Natural killer cell treated with Interleukin-12 subunit alpha and Interleukin-12 subunit beta and Interleukin-15 and Interleukin-18, amount 100 ng/mL, for 72 hours (primary cell): Measurements from ENCODE around the gene CSNK2A3. TPM values are rescaled to one million over a fixed set of nuclear protein-coding genes. Genes with fewer than 3 reads are reported as not detected.
"Not testable (repeated sequence)": the region's sequence is repeated elsewhere in the genome, so short reads cannot be mapped to it uniquely, and the experiment has no call there.

Source experiments
- ATAC-seq, 2 donors: fragments of 150-1000 bp; cut with Tn5 transposase in 1 of 2; sonication (Bioruptor Pico), chemical (Tn5 transposase) in 1 of 2; 2 replicates each; pipeline ENCODE4 v1.10.0; 2021
- DNase-seq: peaks from one replicate; pipeline ENCODE4 v3.0.0; 2022; ENCODE audit warnings: low spot score
- H3K27ac Mint-ChIP-seq, 2 donors: 1 replicate in 1 of 2; 2 replicates in 1 of 2; pipeline ENCODE4 v1.8.0; 2022; ENCODE audit warnings: mixed read lengths in 2 of 2, mild to moderate bottlenecking in 1 of 2, moderate library complexity in 1 of 2
- H3K27me3 Mint-ChIP-seq, 2 donors: 1 replicate in 1 of 2; 2 replicates in 1 of 2; pipeline ENCODE4 v1.8.0; 2022; ENCODE audit warnings: mixed read lengths in 2 of 2
- H3K36me3 Mint-ChIP-seq: one replicate; pipeline ENCODE4 v1.8.0; 2022; ENCODE audit warnings: mixed read lengths
- H3K4me1 Mint-ChIP-seq, 2 donors: 1 replicate in 1 of 2; 2 replicates in 1 of 2; pipeline ENCODE4 v1.8.0; 2022; ENCODE audit warnings: low read depth in 2 of 2, mixed read lengths in 2 of 2, mild to moderate bottlenecking in 1 of 2
- H3K4me3 Mint-ChIP-seq: one replicate; pipeline ENCODE4 v1.8.0; 2022; ENCODE audit warnings: mixed read lengths
- H3K9me3 Mint-ChIP-seq: 2 replicates; pipeline ENCODE4 v1.8.0; 2022; ENCODE audit warnings: mixed read lengths
- total RNA-seq, 2 donors: library from RNA; stranded (reverse); gene quantifications; one replicate each; pipeline ENCODE4 v1.2.3, GENCODE V29; 2022

CSNK2A3 gene
- total RNA-seq, 2 donors from 2014 or later: not detected

DNA sequence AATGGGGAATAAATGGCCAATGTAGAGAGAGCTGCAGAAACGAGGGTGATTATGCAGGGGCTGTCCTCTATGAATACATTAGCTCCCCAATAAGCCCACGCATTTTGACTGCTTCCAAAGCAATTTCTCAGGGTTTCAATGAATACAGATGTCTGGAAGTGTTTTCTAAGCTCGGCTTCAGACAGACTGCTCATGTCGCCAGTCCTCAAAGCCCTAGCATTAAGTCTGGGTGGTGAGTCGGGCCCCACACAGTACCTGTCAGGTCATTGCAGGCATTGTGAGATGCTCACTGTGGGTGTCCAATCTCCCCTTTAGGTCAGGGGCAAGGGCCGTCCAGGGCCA is 17.9 kb upstream of the CSNK2A3 start:
- H3K4me1 Mint-ChIP-seq: no peaks in the 10 kb centered on the region
- no peaks in the 10 kb centered on the region for H3K9me3 Mint-ChIP-seq
- H3K27me3 Mint-ChIP-seq: peaks cover 6 to 10% of the 10 kb centered on the region in 2 donors
- no peak overlapping the region for H3K27ac Mint-ChIP-seq
- DNase-seq (no peak), ATAC-seq (no peak)
- no peaks in the 10 kb centered on the region for H3K36me3 Mint-ChIP-seq
- no peak overlapping the region for H3K4me3 Mint-ChIP-seq

DNA sequence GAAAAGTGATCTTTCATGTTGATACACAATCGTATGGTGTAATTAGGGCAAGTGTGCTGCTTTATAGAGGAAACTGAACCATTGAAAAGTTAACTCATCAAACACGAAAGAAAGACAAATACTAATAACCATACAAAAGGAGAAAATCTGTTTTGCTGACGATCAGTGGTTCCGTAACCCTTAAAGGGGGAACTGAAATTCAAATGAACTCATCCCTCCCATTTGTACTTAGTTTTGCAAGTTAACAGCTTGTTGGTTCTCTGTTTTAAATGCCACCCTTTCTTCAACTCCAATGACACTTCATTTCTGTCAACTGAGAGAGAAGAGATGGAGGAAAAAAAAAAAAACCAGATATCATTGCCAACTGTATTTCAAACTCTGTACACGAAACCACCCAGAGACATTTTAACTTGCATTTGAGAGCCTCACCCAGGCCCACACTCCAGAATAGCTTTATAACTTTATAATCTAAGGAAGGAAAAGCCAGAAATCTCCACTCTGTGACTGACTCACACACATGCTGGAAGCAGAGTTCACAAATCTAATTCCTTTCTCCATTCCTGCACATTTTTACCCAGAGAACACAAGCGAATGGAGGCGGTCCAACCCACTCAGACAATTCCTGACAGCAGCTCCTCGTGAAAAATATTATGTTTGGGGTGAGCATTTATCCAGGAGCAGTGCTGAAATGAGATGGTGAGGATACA is 17.4 kb upstream of the CSNK2A3 start:
- H3K27me3 Mint-ChIP-seq: peaks cover 6 to 10% of the 10 kb centered on the region in 2 donors
- no peak overlapping the region for H3K4me3 Mint-ChIP-seq
- no peaks in the 10 kb centered on the region for H3K36me3 Mint-ChIP-seq
- ATAC-seq (no peak), DNase-seq (no peak)
- no peak overlapping the region for H3K27ac Mint-ChIP-seq
- no peaks in the 10 kb centered on the region for H3K9me3 Mint-ChIP-seq
- no peaks in the 10 kb centered on the region for H3K4me1 Mint-ChIP-seq

DNA sequence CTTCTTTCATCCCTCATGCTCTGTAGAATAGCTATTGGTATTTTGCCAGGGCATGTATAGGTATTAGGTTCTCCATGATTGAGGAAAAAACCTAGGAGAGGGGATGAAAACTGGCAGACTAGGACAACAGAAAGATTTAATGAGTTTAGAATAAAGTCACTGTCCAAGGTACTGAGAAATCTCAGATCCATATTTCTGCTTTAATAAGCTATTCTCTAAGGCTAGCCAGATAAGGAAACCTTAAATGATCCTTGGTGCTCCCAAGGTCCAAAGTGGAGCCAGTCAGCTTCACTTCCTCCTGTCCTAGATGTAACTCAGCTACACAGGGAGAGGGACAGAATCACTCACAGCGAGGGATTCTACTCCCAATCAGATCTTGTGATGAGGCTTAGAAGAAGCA is 13.7 kb upstream of the CSNK2A3 start:
- Mint-ChIP-seq H3K4me1 (no peaks in the 10 kb centered on the region), H3K36me3 (no peaks in the 10 kb centered on the region), H3K9me3 (no peaks in the 10 kb centered on the region), H3K4me3 (no peak overlapping the region), H3K27me3 (peaks cover 10 to 33% of the 10 kb centered on the region in 2 donors), H3K27ac (no peak overlapping the region)
- ATAC-seq: no peak
- DNase-seq: no peak

DNA sequence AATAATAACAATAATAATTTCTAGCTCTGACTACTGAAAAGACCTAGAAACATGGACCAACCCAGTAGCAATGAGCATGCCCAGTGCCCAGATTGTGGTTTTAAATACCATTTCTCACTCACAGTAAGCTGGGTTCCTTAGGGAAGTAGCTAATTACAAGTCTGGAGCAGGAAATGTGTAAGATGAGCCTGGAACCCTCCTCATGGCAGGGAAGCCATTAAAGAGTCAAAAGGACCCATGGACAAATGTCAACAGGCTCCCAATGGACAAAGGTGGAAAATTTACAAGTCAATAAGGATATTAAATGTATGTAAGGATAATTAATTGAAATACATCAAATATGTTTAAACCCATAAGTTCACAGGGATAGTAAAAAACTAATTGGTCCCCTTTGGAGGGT is 10.6 kb upstream of the CSNK2A3 start:
- DNase-seq (no peak), ATAC-seq (no peak)
- H3K27ac Mint-ChIP-seq: no peak overlapping the region
- H3K36me3 Mint-ChIP-seq: no peaks in the 10 kb centered on the region
- H3K27me3 Mint-ChIP-seq: peaks cover 9 to 40% of the 10 kb centered on the region in 2 donors
- H3K4me1 Mint-ChIP-seq: no peaks in the 10 kb centered on the region
- no peak overlapping the region for H3K4me3 Mint-ChIP-seq
- H3K9me3 Mint-ChIP-seq: no peaks in the 10 kb centered on the region

DNA sequence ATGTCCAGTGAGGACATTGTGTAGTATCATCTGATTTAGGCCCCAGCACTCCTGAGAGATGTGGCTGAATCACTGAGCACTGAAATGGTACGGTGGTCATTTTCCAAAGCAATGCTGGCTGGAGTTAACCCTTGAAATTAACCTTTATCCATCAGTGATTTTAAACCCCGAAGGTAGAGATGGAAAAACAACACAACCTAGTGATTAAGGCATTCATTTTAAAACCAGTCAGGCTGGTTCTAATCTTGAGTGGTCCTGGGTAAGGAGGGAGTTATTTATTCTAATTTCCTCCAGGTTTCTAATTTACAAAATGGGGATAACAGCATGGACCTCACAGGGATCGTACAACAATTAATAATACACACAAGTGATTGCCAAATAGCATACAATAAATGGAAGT is 6.6 kb upstream of the CSNK2A3 start:
- Mint-ChIP-seq H3K9me3 (no peaks in the 10 kb centered on the region), H3K4me1 (no peaks in the 10 kb centered on the region), H3K27me3 (peaks cover 20 to 67% of the 10 kb centered on the region in 2 donors), H3K36me3 (no peaks in the 10 kb centered on the region), H3K4me3 (no peak overlapping the region), H3K27ac (no peak overlapping the region)
- no peak for DNase-seq
- ATAC-seq: no peak

DNA sequence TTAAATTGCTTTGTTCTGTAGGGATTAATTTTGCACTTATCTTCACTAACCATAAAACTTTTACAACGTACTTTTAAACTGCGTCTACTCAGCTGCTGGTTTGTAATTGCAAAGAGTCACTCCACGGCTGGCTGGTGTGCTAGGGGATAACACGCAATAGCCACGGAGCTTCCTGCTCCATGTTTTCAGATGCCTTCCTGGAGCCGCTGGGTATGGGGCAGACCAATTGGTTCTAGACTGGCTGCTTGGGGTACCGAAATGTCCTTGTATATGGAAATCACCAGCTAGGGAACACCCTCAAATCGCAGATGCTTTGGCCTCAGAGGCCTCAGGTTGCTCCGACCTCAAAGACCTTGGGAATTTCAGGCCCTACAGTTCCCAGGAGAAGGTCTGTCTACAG is 3.8 kb upstream of the CSNK2A3 start:
- DNase-seq: no peak
- Mint-ChIP-seq H3K4me1 (no peaks in the 10 kb centered on the region), H3K27ac (no peak overlapping the region), H3K4me3 (no peak overlapping the region), H3K9me3 (no peaks in the 10 kb centered on the region), H3K27me3 (peaks cover 18 to 46% of the 10 kb centered on the region in 2 donors), H3K36me3 (no peaks in the 10 kb centered on the region)
- ATAC-seq: no peak

DNA sequence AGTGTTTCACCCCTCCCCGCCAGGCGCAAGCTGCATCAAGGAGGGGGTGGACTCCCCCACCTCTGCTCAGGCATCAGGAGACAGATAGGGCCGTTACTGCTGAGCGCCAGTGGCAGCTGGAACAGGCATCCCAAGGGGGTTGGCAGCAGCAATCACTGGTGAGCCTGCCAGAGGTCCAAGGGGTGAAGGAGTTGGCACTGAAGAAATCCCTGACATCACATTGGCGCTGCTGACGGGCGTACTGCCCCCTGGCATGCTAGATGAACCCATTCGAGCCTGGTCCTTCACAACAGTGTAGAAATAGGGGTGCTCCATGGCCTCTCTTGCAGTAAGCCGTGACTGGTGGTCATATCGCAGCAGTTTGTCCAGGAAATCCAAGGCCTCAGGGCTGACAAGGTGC is 1.2 kb downstream of the CSNK2A3 start:
- not testable (repeated sequence) for DNase-seq, H3K27ac Mint-ChIP-seq, H3K4me3 Mint-ChIP-seq, ATAC-seq, H3K4me1 Mint-ChIP-seq, H3K9me3 Mint-ChIP-seq, H3K36me3 Mint-ChIP-seq
- peaks cover 11% of the 10 kb centered on the region in 2 donors for H3K27me3 Mint-ChIP-seq

DNA sequence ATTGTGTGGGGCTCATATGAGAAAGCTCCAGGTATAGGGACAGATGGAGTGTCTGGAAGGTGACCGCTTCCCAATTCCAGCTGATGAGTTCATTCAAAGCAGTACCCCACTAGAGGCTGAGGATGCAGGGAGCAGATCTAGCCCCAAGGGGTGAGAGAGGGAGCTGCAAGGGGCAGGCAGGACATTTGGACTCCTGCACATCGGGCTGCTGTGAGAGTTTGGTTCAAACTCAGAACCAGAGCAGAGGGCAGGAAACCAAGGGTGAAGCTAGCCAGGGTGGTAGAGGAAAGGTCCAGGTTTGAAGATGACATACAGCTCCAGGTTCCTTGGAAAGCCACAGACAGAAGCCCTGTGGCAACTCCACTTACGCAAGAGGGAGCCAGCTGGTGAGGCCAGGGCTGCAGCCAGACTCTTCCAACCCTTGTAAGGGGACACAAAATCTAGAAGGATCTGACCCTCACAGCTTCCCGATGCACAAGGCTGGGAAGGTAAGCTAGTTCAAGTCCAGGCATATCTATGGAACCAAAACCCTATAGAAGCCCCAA is 1.9 kb downstream of the CSNK2A3 start:
- no peaks in the 10 kb centered on the region for H3K36me3 Mint-ChIP-seq
- H3K27ac Mint-ChIP-seq: no peak overlapping the region
- H3K27me3 Mint-ChIP-seq: peaks cover 11% of the 10 kb centered on the region in 2 donors
- DNase-seq (no peak), ATAC-seq (no peak)
- no peak overlapping the region for H3K4me3 Mint-ChIP-seq
- H3K9me3 Mint-ChIP-seq: no peaks in the 10 kb centered on the region
- no peaks in the 10 kb centered on the region for H3K4me1 Mint-ChIP-seq

DNA sequence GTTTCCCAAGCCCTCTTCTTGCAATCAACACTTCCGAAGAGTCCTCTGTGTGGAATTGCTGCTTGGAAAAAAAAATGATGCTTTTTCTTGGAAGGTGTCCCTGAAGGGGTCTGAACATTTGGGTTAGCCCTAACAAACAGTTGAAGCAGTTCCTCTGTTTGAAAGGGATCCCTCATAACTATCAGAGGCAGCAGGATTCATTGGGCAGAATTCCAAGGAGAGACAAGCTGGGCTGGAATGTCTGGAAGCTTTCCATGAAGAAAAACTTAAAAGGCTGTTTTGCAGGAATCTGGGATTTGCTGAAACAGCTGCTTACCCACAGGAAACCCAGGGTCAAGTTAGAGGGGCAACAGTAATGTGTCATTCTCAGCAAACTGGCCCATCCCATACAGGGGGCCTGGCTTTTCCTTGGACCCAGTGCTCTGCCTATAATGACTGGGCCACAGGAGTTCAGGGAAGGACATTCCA is 3.1 kb downstream of the CSNK2A3 start:
- ATAC-seq: no peak
- no peak overlapping the region for H3K4me3 Mint-ChIP-seq
- no peak for DNase-seq
- H3K27ac Mint-ChIP-seq: no peak overlapping the region
- peaks cover 9 to 11% of the 10 kb centered on the region in 2 donors for H3K27me3 Mint-ChIP-seq
- no peaks in the 10 kb centered on the region for H3K4me1 Mint-ChIP-seq
- H3K9me3 Mint-ChIP-seq: no peaks in the 10 kb centered on the region
- H3K36me3 Mint-ChIP-seq: no peaks in the 10 kb centered on the region

DNA sequence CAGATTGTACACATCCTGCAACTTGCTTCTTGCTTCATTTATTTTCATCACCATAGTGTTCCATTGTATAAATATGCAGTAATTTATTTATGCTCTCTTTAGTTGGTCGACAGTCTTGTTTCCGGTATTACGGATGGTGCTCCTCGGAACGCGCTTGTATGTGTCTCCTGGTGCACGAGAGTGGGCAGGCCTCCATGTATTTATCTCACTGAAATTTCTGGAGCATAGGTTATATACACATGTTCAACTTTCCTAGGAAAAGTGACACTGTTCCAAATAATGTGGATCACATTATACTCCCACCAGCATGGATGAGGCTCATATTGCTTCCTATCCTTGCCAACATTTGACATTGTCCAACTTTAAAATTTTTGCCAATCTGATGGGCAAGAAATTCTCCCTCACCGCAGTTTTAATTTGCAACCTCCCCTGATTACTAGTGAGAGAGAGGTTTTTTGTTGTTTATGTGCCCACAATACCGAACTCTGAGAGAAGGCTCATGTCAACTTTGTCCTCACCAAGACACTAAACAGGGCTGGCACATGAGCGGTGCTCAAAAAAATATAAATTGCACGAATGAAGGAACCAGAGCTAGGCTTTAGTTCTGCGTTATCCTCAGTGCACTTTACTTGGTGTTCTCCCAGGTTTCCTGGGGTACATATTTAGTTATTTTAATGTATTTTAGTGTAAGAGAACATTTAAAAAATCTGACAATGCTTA is 3.8 kb downstream of the CSNK2A3 start:
- Mint-ChIP-seq H3K27me3 (peaks cover 6 to 8% of the 10 kb centered on the region in 2 donors), H3K4me1 (no peaks in the 10 kb centered on the region), H3K27ac (no peak overlapping the region), H3K4me3 (no peak overlapping the region), H3K36me3 (no peaks in the 10 kb centered on the region), H3K9me3 (no peaks in the 10 kb centered on the region)
- DNase-seq (no peak), ATAC-seq (no peak)

DNA sequence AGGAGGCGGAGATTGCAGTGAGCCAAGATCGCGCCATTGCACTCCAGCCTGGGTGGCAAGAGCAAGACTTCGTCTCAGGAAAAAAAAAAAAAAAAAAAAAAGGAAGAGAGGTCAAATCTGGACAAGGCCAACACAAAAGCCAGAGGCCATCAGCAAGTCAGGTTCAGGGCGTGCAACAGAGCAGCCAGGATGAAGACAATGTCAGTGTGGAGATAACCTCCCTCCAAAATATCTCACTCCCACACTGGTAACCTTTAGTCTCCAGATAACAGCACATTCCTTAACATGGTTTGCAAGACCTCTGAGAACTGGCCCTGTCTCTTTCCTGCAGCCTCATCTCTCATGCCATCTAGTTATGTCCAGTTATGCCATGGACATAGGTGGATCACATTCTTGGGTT is 4.7 kb downstream of the CSNK2A3 start:
- H3K27me3 Mint-ChIP-seq: peaks cover 6 to 11% of the 10 kb centered on the region in 2 donors
- H3K9me3 Mint-ChIP-seq: no peaks in the 10 kb centered on the region
- H3K4me3 Mint-ChIP-seq: no peak overlapping the region
- ATAC-seq: no peak
- no peak for DNase-seq
- H3K27ac Mint-ChIP-seq: no peak overlapping the region
- H3K4me1 Mint-ChIP-seq: no peaks in the 10 kb centered on the region
- no peaks in the 10 kb centered on the region for H3K36me3 Mint-ChIP-seq

DNA sequence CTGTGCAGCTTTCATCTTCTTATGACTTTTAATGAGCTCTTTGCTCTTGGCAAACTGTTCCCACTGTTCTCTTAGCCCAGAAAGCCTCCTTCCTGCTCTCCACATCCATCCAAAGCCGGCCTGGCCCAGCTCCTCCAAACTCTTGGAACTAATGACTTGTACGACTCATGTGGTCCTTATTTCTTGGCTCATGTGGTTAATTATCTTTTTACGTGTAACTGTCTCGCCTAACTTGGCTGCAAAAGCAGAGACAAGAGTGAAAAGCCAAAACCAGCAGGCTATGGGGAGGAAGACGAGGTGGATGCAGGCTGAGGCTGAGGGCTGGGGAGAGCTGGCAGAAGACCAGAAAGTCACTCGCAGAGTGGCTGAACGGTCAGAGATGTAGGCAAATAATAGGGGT is 5.5 kb downstream of the CSNK2A3 start:
- no peaks in the 10 kb centered on the region for H3K4me1 Mint-ChIP-seq
- H3K4me3 Mint-ChIP-seq: no peak overlapping the region
- no peaks in the 10 kb centered on the region for H3K36me3 Mint-ChIP-seq
- no peaks in the 10 kb centered on the region for H3K9me3 Mint-ChIP-seq
- ATAC-seq (no peak), DNase-seq (no peak)
- peaks cover 6 to 11% of the 10 kb centered on the region in 2 donors for H3K27me3 Mint-ChIP-seq
- H3K27ac Mint-ChIP-seq: no peak overlapping the region

DNA sequence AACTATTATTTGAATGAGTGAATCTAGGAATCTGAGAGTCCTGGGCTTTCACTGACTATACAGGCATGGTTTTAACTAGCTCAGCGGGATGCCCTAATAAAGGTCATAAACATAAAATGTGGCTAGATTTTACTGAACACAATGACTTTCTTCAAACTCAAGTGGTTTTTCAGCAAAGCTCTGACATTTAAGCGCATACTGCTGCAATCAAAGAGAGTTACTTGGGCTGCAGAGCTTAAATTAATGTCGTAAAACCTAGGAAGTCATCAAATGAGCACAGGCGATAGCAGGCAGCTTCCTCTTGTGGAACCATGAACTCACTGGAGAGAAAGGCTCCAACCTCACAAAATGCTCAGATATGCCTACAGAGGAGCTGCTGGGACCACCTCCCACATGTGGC is 6.7 kb downstream of the CSNK2A3 start:
- ATAC-seq: no peak
- Mint-ChIP-seq H3K27me3 (peaks cover 6 to 11% of the 10 kb centered on the region in 2 donors), H3K27ac (no peak overlapping the region), H3K36me3 (no peaks in the 10 kb centered on the region), H3K9me3 (no peaks in the 10 kb centered on the region), H3K4me3 (no peak overlapping the region), H3K4me1 (no peaks in the 10 kb centered on the region)
- DNase-seq: no peak

DNA sequence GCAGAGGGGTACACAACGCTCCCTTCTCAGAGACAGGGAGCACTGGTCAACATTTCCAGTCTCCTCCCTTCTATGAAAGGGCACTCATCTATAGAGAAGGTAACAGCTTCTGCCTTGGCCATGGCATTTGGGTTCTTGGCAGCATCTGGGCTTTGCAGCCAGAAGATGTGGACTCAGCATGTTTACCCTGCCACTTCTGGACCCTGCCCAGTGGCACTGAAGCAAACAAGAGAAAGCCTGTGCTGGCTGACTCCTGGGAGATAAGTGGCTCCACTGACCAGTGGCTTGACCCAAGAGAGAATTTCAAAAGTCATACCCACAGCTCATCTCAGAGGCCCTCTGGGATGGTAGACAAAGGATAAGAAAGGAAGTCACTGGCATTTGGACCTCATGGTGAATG is 8.0 kb downstream of the CSNK2A3 start:
- Mint-ChIP-seq H3K4me1 (no peaks in the 10 kb centered on the region), H3K9me3 (no peaks in the 10 kb centered on the region), H3K27ac (no peak overlapping the region), H3K4me3 (no peak overlapping the region), H3K36me3 (no peaks in the 10 kb centered on the region), H3K27me3 (peaks cover 6 to 11% of the 10 kb centered on the region in 2 donors)
- DNase-seq (no peak), ATAC-seq (peak in 1 of 2 donors; percentile 16)
